ENCODE data around the gene ARF6. TPM values are rescaled to one million over a fixed set of nuclear protein-coding genes. Genes with fewer than 3 reads are reported as not detected.

The ARF6 gene
- total and polyA plus RNA-seq, 10 of the 15 experiments (the other 5 are each of a cell fraction or from before 2014, with no cell fraction given): 46.8 to 128 (median 71.9) TPM

GRCh38 chr14:49863487-49864281 lies 29.2 kb upstream of the ARF6 start (continued):
- TF ChIP-seq ASH2L (IDR thresholded peaks at IDR 0.05; ENCODE audit: borderline replicate concordance, low read depth) (no peak), SIN3A (IDR thresholded peaks at IDR 0.05; ENCODE audit: low read depth, low read length) (peak; percentile 51; the same call in 1 of the 2 replicates), ZSCAN29 (IDR thresholded peaks at IDR 0.05) (no peak), EP300 (IDR thresholded peaks at IDR 0.05; ENCODE audit: borderline replicate concordance in 1 of 2, control insufficient read depth in 1 of 2, low read depth in 2 of 2, low read length in 2 of 2) (no peak), ZNF24 (IDR thresholded peaks at IDR 0.05) (no peak), MXI1 (IDR thresholded peaks at IDR 0.05; ENCODE audit: low read depth, low read length) (no peak), ATF3 (IDR thresholded peaks at IDR 0.05; ENCODE audit: borderline replicate concordance, extremely low read depth, low read depth, low read length) (no peak), RELB (IDR thresholded peaks at IDR 0.05; ENCODE audit: low read depth) (0 out of 2 replicates have a peak, but pooled peaks have one; percentile 11), SMAD1 (IDR thresholded peaks at IDR 0.05; ENCODE audit: low read depth, partially characterized antibody) (no peak), ZBTB33 (IDR thresholded peaks at IDR 0.05) (no peak), SREBF1 (IDR thresholded peaks at IDR 0.05; ENCODE audit: low read length) (no peak), EED (IDR thresholded peaks at IDR 0.05; ENCODE audit: low read depth) (no peak), SPI1 (IDR thresholded peaks at IDR 0.05; ENCODE audit: borderline replicate concordance, insufficient read depth, low read depth, low read length) (no peak), REST (IDR thresholded peaks at IDR 0.05; ENCODE audit: low read depth, low read length) (no peak)
- TF ChIP-seq, protein P1, sequence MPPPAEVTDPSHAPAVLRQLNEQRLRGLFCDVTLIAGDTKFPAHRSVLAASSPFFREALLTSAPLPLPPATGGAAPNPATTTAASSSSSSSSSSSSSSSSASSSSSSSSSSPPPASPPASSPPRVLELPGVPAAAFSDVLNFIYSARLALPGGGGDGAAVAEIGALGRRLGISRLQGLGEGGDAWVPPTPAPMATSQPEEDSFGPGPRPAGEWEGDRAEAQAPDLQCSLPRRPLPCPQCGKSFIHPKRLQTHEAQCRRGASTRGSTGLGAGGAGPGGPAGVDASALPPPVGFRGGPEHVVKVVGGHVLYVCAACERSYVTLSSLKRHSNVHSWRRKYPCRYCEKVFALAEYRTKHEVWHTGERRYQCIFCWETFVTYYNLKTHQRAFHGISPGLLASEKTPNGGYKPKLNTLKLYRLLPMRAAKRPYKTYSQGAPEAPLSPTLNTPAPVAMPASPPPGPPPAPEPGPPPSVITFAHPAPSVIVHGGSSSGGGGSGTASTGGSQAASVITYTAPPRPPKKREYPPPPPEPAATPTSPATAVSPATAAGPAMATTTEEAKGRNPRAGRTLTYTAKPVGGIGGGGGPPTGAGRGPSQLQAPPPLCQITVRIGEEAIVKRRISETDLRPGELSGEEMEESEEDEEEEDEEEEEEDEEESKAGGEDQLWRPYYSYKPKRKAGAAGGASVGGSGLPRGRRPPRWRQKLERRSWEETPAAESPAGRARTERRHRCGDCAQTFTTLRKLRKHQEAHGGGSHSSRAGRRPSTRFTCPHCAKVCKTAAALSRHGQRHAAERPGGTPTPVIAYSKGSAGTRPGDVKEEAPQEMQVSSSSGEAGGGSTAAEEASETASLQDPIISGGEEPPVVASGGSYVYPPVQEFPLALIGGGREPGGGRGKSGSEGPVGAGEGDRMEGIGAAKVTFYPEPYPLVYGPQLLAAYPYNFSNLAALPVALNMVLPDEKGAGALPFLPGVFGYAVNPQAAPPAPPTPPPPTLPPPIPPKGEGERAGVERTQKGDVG (CRISPR knock-in tag; IDR thresholded peaks at IDR 0.05): no peak; the same call in 1 of the 2 replicates
